Gastroesophageal sphincter (tissue), 4 donors: ENCODE results near the gene TUT4. TPM values are rescaled to one million over a fixed set of nuclear protein-coding genes. Genes with fewer than 3 reads are reported as not detected.

ENCODE experiments used
- ATAC-seq: fragments of 150-250 bp; one replicate; pipeline ENCODE4 v1.9.1; 2016; ENCODE audit warnings: mild to moderate bottlenecking, moderate library complexity
- H3K27ac ChIP-seq, 4 donors: fragments of 200-600 bp; sonication (generic) in 3 of 4; 1 replicate in 3 of 4; 2 replicates in 1 of 4; pipeline ENCODE4 v1.5.1; 2016 to 2019
- H3K27me3 ChIP-seq: fragments of 200-600 bp; sonication (generic); one replicate; pipeline ENCODE4 v1.5.1; 2019
- H3K36me3 ChIP-seq, 2 donors: fragments of 200-600 bp; sonication (generic); one replicate each; pipeline ENCODE4 v1.5.1; 2019; ENCODE audit warnings: control low read depth in 1 of 2
- H3K4me1 ChIP-seq, 3 donors: fragments of 200-600 bp; sonication (generic); 1 replicate in 2 of 3; 2 replicates in 1 of 3; pipeline ENCODE4 v1.5.1; 2016 to 2019; ENCODE audit warnings: control low read depth in 2 of 3
- H3K4me3 ChIP-seq, 2 donors: fragments of 200-600 bp; sonication (generic); one replicate each; pipeline ENCODE4 v1.5.1; 2019; ENCODE audit warnings: mild to moderate bottlenecking in 1 of 2, moderate library complexity in 1 of 2
- H3K9me3 ChIP-seq, 3 donors: fragments of 200-600 bp; sonication (generic); one replicate each; pipeline ENCODE4 v1.5.1; 2017 to 2019; ENCODE audit warnings: control low read depth in 2 of 3
- EP300 ChIP-seq: sonication (generic); formaldehyde crosslinking; IDR thresholded peaks from one replicate; pipeline ENCODE4 v1.6.1; 2017; ENCODE audit warnings: antibody characterized with exemption, mild to moderate bottlenecking
- POLR2A ChIP-seq, 2 donors: fragments of 450-650 bp; IDR thresholded peaks; one replicate each; pipeline ENCODE4 v1.6.1; 2017; ENCODE audit warnings: antibody characterized with exemption in 2 of 2, mild to moderate bottlenecking in 2 of 2, moderate library complexity in 1 of 2
- POLR2AphosphoS5 ChIP-seq: sonication (generic); formaldehyde crosslinking; IDR thresholded peaks from one replicate; pipeline ENCODE4 v1.6.1; 2017; ENCODE audit warnings: antibody characterized with exemption
- WGBS, 2 donors: methylation state at CpG; one replicate each; pipeline ENCODE4 v1.1.5; 2018; ENCODE audit warnings: low coverage in 1 of 2; 5-methylcytosine and 5-hydroxymethylcytosine counted together
- total RNA-seq, 4 donors: library from RNA; depleted of rRNA; stranded (reverse); fragments of >200 nt; gene quantifications; one replicate each; pipeline ENCODE4 v1.1.0, GENCODE V29; 2016
- TF ChIP-seq, protein P1 (sequence below), 4 experiments: fragments of 200-600 bp in 2 of 4; fragments of 450-650 bp in 2 of 4; sonication (generic) in 1 of 4; IDR thresholded peaks; one replicate each; pipeline ENCODE4 v1.5.1; 2017 to 2019; ENCODE audit warnings: antibody characterized with exemption in 4 of 4, mild to moderate bottlenecking in 2 of 4, moderate library complexity in 2 of 4

TUT4 gene
- total RNA-seq, 4 donors from 2014 or later = 32.3 to 56.5 (median 34.0) TPM

DNA sequence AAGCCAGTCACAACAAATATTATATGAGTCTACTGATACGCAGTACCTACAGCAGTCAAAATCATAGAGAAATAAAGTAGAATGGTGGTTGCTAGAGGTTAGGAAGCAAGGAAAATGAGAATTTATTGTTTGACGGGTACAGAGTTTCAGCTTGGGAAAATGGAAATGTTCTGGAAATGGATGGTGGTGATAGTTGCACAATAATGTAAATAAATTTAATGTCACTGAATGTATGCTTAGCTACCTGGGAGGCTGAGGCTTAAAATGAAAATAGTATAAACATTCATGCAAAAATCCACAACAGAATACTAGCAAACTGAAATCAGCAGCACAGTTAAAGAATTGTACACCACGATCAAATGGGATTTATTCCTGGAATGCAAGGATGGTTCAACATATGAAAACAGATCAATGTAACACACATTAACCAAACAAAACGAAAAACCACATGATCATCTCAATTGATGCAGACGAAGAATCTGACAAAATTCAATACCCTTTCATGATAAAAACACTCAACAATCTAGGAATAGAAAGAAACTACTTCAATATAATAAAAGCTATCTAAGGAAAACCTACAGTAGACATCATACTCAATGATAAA, 10.7 kb downstream of the TUT4 start:
- no peak for ATAC-seq
- no peak overlapping the region for H3K4me3 ChIP-seq
- no peak overlapping the region for H3K27ac ChIP-seq
- 98% methylated on average over 5 of the region's 5 CpGs for WGBS, 2 donors
- peaks cover 0 to 32% (median 0%) of the 10 kb centered on the region in 3 donors for H3K9me3 ChIP-seq
- no peaks in the 10 kb centered on the region for H3K4me1 ChIP-seq
- TF ChIP-seq EP300 (no peak), POLR2AphosphoS5 (no peak), POLR2A (IDR thresholded peaks at IDR 0.05) (no peak)
- TF ChIP-seq, protein P1, sequence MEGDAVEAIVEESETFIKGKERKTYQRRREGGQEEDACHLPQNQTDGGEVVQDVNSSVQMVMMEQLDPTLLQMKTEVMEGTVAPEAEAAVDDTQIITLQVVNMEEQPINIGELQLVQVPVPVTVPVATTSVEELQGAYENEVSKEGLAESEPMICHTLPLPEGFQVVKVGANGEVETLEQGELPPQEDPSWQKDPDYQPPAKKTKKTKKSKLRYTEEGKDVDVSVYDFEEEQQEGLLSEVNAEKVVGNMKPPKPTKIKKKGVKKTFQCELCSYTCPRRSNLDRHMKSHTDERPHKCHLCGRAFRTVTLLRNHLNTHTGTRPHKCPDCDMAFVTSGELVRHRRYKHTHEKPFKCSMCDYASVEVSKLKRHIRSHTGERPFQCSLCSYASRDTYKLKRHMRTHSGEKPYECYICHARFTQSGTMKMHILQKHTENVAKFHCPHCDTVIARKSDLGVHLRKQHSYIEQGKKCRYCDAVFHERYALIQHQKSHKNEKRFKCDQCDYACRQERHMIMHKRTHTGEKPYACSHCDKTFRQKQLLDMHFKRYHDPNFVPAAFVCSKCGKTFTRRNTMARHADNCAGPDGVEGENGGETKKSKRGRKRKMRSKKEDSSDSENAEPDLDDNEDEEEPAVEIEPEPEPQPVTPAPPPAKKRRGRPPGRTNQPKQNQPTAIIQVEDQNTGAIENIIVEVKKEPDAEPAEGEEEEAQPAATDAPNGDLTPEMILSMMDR (IDR thresholded peaks at IDR 0.05) = no peak
- no peaks in the 10 kb centered on the region for H3K27me3 ChIP-seq
- H3K36me3 ChIP-seq = peaks cover 0 to 17% of the 10 kb centered on the region in 2 donors

DNA sequence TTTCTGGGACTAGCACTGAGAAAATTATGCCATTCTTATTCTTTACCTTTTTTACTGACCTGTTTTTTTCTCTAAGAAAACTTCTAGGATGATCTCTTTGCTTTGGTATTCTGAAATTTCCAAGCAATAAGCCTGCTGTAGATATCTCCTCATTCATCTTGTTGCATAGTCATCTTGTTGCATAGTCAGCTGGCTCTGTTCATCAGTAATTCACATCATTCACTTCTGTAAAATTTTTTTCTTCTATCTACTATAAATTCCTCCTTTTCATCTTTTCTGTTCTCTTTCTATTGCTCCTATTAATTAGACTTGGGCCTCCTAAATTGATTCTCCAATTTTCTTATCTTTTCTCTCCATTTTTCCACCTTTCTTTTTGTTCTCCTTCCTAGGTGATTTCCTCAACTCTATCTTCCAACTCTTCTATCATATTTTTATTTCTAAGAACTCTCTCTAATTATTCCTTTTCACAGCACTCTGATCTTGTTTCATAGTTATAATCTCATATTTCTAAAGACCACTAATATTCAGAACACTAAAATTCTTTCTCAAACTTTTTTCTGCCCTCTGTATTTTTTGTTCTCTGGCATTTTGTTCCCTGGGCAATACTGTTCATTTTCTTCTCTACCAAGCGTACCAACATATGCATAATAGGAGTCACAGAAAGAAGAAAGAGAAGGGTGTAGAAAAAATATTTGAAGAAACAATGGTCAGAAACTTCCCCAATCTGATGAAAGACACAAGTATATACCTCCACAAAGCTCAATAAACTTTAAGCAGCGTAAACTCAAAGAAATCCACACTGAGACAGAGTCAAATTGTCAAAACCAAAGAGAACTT, 17.7 kb downstream of the TUT4 start:
- WGBS, 2 donors = 89 to 90% methylated on average over 1 of the region's 2 CpGs
- peaks cover 0 to 6% (median 0%) of the 10 kb centered on the region in 3 donors for H3K9me3 ChIP-seq
- H3K36me3 ChIP-seq = peaks cover 0 to 8% of the 10 kb centered on the region in 2 donors
- no peaks in the 10 kb centered on the region for H3K27me3 ChIP-seq
- H3K4me3 ChIP-seq = no peak overlapping the region
- no peak for ATAC-seq
- H3K4me1 ChIP-seq = peaks cover 0 to 7% (median 0%) of the 10 kb centered on the region in 3 donors
- TF ChIP-seq EP300 (no peak), POLR2AphosphoS5 (no peak), POLR2A (IDR thresholded peaks at IDR 0.05) (no peak)
- TF ChIP-seq, protein P1 (IDR thresholded peaks at IDR 0.05) = no peak
- H3K27ac ChIP-seq = no peak overlapping the region

DNA sequence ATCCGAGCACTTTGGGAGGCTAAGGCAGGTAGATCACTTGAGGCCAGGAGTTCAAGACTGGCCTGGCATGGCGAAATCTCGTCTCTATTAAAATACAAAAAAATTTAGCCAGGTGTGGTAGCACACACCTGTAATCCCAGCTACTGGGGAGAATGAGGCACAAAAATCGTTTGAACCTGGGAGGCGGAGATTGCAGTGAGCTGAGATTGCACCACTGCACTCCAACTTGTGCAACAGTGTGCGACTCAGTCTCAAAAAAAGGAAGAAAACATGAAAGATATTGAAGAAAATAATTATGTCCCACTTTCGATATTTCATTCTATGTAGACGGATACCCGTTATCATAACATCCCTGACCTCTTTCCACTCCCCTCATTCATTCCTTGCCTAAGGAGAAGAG, 19.2 kb downstream of the TUT4 start:
- no peaks in the 10 kb centered on the region for H3K27me3 ChIP-seq
- H3K4me1 ChIP-seq = peaks cover 0 to 7% (median 0%) of the 10 kb centered on the region in 3 donors
- H3K36me3 ChIP-seq = peaks cover 0 to 8% of the 10 kb centered on the region in 2 donors
- TF ChIP-seq POLR2A (IDR thresholded peaks at IDR 0.05) = no peak
- TF ChIP-seq, protein P1 (IDR thresholded peaks at IDR 0.05) = no peak
- no peak for TF ChIP-seq POLR2AphosphoS5
- TF ChIP-seq EP300 = no peak
- no peak overlapping the region for H3K27ac ChIP-seq
- ATAC-seq = no peak
- 90 to 93% methylated on average over 7 to 8 of the region's 9 CpGs for WGBS, 2 donors
- H3K4me3 ChIP-seq = no peak overlapping the region
- H3K9me3 ChIP-seq = peaks cover 0 to 6% (median 0%) of the 10 kb centered on the region in 3 donors

DNA sequence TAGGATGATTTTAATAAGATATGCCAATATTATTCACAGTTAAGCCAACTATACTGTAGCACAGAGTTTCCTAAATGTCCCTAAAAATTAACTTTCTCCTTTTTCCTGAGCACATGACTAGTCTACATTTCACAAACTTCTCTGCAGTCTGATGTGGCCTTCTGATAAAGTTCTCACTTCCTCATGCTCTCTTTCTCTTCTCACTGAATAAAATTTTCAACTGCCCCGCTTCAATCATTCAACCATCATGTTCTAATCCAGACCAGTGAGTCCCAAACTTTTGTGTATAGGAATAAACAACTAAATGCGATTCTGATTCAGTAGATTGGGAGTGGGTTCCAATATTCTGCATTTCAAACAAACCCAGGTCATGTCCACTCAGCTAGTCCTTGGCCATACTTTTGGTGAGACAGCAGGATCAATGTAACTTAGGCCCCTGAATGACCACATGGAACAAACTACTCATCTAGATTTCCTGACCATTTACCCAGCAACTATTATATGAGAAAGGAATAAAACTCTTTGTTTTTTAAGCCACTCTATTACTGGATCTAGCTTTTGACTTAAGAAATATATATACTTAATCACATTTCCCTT, 20.1 kb downstream of the TUT4 start:
- TF ChIP-seq POLR2AphosphoS5 (no peak), EP300 (no peak), POLR2A (IDR thresholded peaks at IDR 0.05) (no peak)
- TF ChIP-seq, protein P1 (IDR thresholded peaks at IDR 0.05) = no peak
- no peak for ATAC-seq
- no peaks in the 10 kb centered on the region for H3K27me3 ChIP-seq
- H3K27ac ChIP-seq = no peak overlapping the region
- H3K9me3 ChIP-seq = peaks cover 0 to 6% (median 0%) of the 10 kb centered on the region in 3 donors
- H3K4me1 ChIP-seq = peaks cover 0 to 7% (median 0%) of the 10 kb centered on the region in 3 donors
- no peak overlapping the region for H3K4me3 ChIP-seq
- 93% methylated on average over 2 of the region's 2 CpGs for WGBS, 2 donors
- peaks cover 0 to 9% of the 10 kb centered on the region in 2 donors for H3K36me3 ChIP-seq
